Endodermal cell (in vitro differentiated cells): ENCODE results near the gene SLC39A9. TPM values are rescaled to one million over a fixed set of nuclear protein-coding genes. Genes with fewer than 3 reads are reported as not detected.

Experiments used
- DNase-seq: peaks from one replicate; pipeline ENCODE4 v3.0.0-alpha.2; 2017
- H3K27ac ChIP-seq: 2 replicates; pipeline ENCODE4 v1.5.1; 2013; ENCODE audit warnings: mild to moderate bottlenecking, low read depth, low read length, moderate library complexity
- H3K27me3 ChIP-seq: 2 replicates; pipeline ENCODE4 v1.6.1; 2013; ENCODE audit warnings: mild to moderate bottlenecking, low read length, moderate library complexity; ENCODE audit not compliant: insufficient read depth, control insufficient read depth, poor library complexity, severe bottlenecking
- H3K36me3 ChIP-seq: 2 replicates; pipeline ENCODE4 v1.7.0; 2013; ENCODE audit warnings: mild to moderate bottlenecking, low read length, moderate library complexity; ENCODE audit not compliant: control insufficient read depth, insufficient read depth
- H3K4me1 ChIP-seq: one replicate; pipeline ENCODE4 v1.7.0; 2013; ENCODE audit warnings: low read length; ENCODE audit not compliant: control insufficient read depth, insufficient read depth
- H3K4me3 ChIP-seq: 2 replicates; pipeline ENCODE4 v1.5.1; 2013; ENCODE audit warnings: mild to moderate bottlenecking, low read length, moderate library complexity
- H3K9ac ChIP-seq: 2 replicates; pipeline ENCODE4 v1.6.1; 2013; ENCODE audit warnings: mild to moderate bottlenecking, low read length, moderate library complexity; ENCODE audit not compliant: poor library complexity, severe bottlenecking; ENCODE audit errors: extremely low read depth
- H3K9me3 ChIP-seq: 2 replicates; pipeline ENCODE4 v1.6.1; 2013; ENCODE audit warnings: mild to moderate bottlenecking, low read length, moderate library complexity; ENCODE audit not compliant: control insufficient read depth
- H3K27ac Mint-ChIP-seq: 2 replicates; pipeline ENCODE4 v1.8.0; 2020; ENCODE audit warnings: mixed read lengths
- H3K27me3 Mint-ChIP-seq: 2 replicates; pipeline ENCODE4 v1.8.0; 2021; ENCODE audit warnings: mild to moderate bottlenecking, mixed read lengths; ENCODE audit not compliant: insufficient read depth
- H3K36me3 Mint-ChIP-seq: 2 replicates; pipeline ENCODE4 v1.8.0; 2020; ENCODE audit warnings: low read depth, mixed read lengths
- H3K4me1 Mint-ChIP-seq: 2 replicates; pipeline ENCODE4 v1.8.0; 2020; ENCODE audit warnings: mixed read lengths
- H3K4me3 Mint-ChIP-seq: 2 replicates; pipeline ENCODE4 v1.8.0; 2020; ENCODE audit warnings: mild to moderate bottlenecking, moderate library complexity, mixed read lengths
- H3K9me3 Mint-ChIP-seq: 2 replicates; pipeline ENCODE4 v1.8.0; 2020; ENCODE audit warnings: mild to moderate bottlenecking, mixed read lengths
- WGBS, 2 experiments: methylation state at CpG; one replicate each; pipeline versions ENCODE4 v1.1.5 to v1.1.7; 2013; ENCODE audit warnings: missing lambda C conversion rate in 2 of 2, mixed read lengths in 1 of 2; ENCODE audit not compliant: insufficient coverage in 1 of 2, insufficient read length in 1 of 2; 5-methylcytosine and 5-hydroxymethylcytosine counted together
- total RNA-seq, 2 donors: library from RNA; stranded (reverse); fragmentation: NEBNext Ultra II Directional in 1 of 2; extraction: Animal tissue kit (Norgen Biotek cat#: 25700) in 1 of 2; gene quantifications; 2 replicates in 1 of 2; 3 replicates in 1 of 2; pipeline ENCODE4 v1.2.1, GENCODE V29; 2021
- TF ChIP-seq, protein P1 (sequence below): fragments of 200-600 bp; sonication (generic); conservative IDR thresholded peaks from 2 replicates; pipeline ENCODE4 v1.5.0; 2021; ENCODE audit warnings: antibody characterized with exemption, mild to moderate bottlenecking

Gene SLC39A9
- total RNA-seq, 2 donors from 2014 or later, result 40.8 to 53.8 TPM

DNA sequence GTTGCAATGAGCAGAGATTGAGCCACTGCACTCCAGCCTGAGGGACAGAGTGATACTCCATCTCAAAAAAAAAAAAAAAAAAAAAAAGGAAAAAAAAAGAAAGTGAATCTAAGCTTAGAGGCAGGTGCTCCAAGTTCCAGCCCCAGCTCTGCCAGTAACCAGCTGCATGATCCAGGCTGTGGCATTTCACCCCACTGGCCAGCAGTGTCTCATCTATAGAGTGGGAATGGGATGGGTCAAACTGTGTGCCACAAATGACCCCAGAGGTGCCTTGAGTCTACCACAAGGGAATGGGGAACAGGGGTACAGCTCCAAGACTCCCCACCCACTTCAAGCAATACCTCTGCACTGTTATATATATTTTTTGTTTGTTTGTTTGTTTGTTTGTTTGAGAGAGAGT lies 91.0 kb downstream of the SLC39A9 start:
- Histone ChIP-seq H3K9ac (no peak overlapping the region), H3K27ac (no peak overlapping the region), H3K27me3 (peaks cover 27% of the 10 kb centered on the region), H3K9me3 (no peaks in the 10 kb centered on the region), H3K4me1 (peaks cover 3% of the 10 kb centered on the region), H3K4me3 (no peak overlapping the region), H3K36me3 (no peaks in the 10 kb centered on the region)
- TF ChIP-seq, protein P1, sequence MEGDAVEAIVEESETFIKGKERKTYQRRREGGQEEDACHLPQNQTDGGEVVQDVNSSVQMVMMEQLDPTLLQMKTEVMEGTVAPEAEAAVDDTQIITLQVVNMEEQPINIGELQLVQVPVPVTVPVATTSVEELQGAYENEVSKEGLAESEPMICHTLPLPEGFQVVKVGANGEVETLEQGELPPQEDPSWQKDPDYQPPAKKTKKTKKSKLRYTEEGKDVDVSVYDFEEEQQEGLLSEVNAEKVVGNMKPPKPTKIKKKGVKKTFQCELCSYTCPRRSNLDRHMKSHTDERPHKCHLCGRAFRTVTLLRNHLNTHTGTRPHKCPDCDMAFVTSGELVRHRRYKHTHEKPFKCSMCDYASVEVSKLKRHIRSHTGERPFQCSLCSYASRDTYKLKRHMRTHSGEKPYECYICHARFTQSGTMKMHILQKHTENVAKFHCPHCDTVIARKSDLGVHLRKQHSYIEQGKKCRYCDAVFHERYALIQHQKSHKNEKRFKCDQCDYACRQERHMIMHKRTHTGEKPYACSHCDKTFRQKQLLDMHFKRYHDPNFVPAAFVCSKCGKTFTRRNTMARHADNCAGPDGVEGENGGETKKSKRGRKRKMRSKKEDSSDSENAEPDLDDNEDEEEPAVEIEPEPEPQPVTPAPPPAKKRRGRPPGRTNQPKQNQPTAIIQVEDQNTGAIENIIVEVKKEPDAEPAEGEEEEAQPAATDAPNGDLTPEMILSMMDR, result no peak
- Mint-ChIP-seq H3K4me1 (peaks cover 15% of the 10 kb centered on the region), H3K9me3 (no peaks in the 10 kb centered on the region), H3K27ac (no peak overlapping the region), H3K36me3 (no peaks in the 10 kb centered on the region), H3K27me3 (peaks cover 61% of the 10 kb centered on the region), H3K4me3 (no peak overlapping the region)
- DNase-seq, result no peak

DNA sequence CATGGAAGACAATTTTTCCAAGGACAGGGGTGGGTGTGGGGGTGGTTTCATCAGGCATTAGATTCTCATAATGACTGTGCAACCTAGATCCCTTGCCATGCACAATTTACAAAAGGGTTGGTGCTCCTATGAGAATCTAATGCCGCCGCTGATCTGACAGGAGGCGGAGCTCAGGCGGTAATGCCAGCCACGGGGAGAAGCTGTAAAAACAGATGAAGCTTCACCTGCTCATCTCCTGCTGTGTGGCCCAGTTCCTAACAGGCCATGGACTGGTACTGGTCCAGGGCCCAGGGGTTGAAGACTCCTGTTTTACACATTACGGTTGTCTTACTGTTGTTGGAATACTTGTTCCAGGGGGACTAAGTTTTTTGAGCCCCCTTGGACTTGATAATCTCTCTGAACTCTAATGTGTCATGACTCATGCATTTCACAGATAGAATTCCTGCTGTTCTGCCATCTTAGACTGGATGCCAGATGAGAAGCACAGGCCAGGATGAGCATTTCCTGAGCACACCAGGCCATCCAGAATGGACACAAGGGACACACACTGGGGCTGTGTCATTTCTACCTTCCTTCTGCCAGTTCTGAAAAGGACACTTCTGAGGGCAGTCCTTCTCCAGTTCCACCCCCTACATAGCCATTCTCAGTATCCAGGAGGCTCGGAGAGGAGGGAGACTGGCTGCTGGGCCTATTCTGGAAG lies 91.9 kb downstream of the SLC39A9 start:
- TF ChIP-seq, protein P1, result no peak
- Histone ChIP-seq H3K9me3 (no peaks in the 10 kb centered on the region), H3K27me3 (peaks cover 19% of the 10 kb centered on the region), H3K4me3 (no peak overlapping the region), H3K27ac (no peak overlapping the region), H3K36me3 (no peaks in the 10 kb centered on the region), H3K9ac (no peak overlapping the region), H3K4me1 (peaks cover 3% of the 10 kb centered on the region)
- Mint-ChIP-seq H3K4me1 (peaks cover 15% of the 10 kb centered on the region), H3K4me3 (no peak overlapping the region), H3K27ac (no peak overlapping the region), H3K27me3 (peaks cover 59% of the 10 kb centered on the region), H3K36me3 (no peaks in the 10 kb centered on the region), H3K9me3 (no peaks in the 10 kb centered on the region)
- WGBS, 2 experiments, result 91 to 93% methylated on average over 6 to 7 of the region's 7 CpGs
- DNase-seq, result no peak

DNA sequence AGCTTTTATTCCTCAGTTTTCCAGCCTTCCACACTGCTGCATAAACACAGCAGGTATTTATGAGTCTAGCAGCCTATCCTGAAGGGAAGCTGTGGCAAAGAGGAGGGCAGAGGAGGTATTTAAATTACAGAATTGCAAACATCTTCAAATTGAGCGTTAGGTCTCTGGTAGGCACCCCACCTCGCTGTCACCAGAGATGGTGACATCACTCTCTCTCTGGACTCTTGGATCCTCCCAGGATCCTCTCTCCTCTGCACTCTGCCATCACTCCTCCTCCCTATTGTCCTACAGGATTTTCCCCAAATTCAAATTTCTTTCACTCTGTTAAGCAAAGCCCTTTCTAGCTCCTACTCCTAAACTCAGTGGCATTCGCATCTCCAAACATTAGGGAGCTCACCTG lies 92.7 kb downstream of the SLC39A9 start:
- Histone ChIP-seq H3K9ac (no peak overlapping the region), H3K36me3 (no peaks in the 10 kb centered on the region), H3K27me3 (peaks cover 10% of the 10 kb centered on the region), H3K27ac (no peak overlapping the region), H3K4me3 (no peak overlapping the region), H3K4me1 (peaks cover 3% of the 10 kb centered on the region), H3K9me3 (no peaks in the 10 kb centered on the region)
- no peak overlapping the region for H3K4me3 Mint-ChIP-seq
- no peak for DNase-seq
- H3K4me1 Mint-ChIP-seq, result peaks cover 15% of the 10 kb centered on the region
- no peaks in the 10 kb centered on the region for H3K36me3 Mint-ChIP-seq
- 88 to 97% methylated on average over 3 of the region's 3 CpGs for WGBS, 2 experiments
- TF ChIP-seq, protein P1, result no peak
- peaks cover 51% of the 10 kb centered on the region for H3K27me3 Mint-ChIP-seq
- no peak overlapping the region for H3K27ac Mint-ChIP-seq
- H3K9me3 Mint-ChIP-seq, result no peaks in the 10 kb centered on the region
